Suppressor macrophage (primary cell): ENCODE measurements around the gene EBPL.
"Not testable (repeated sequence)": the region's sequence is repeated elsewhere in the genome, so short reads cannot be mapped to it uniquely, and the experiment has no call there.

Source experiments
- DNase-seq, 4 experiments: peaks; one replicate each; pipeline ENCODE4 v3.0.0-alpha.2; 2020 to 2022

EBPL gene

DNA sequence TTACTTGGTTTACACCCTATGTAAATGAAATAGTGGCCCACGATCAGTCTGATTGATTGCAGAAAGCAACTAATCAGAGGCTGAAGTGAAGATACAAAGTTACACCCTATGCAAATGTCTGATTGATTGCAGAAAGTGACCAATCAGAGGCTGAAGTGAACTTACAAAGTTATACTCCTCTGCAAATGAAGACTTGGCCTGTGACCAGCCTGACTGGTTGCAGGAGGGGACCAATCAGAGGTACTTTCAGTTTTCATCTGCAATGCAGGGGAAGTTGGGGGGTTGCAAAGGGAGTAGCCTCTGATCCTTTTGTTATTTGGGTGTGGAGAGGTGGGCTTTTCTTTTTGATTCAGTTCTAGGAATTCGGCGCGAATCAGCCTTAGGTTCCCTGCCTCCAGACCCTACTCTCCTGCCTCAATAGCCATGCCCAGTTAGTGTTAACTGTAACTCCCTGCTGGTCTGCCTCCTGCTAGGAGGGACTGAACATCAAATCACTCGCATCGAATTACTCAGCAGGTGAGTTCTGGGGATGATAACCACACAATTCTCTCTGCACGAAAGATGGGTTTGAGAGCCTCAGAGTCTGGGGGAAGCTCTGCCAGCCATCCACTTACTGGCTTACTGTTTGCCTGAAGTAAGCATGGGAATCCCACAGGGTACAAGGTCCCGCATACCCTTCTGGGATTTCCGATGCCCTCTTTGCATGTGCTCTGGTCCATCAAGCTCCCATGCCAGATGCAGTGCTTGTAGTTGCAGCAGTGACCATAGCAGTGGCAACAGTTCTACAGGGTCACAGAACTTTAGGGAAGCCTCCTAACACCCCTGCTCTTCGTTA is 55.5 kb downstream of the EBPL start:
- DNase-seq = peak; percentile 42 to 73 (median 54)

DNA sequence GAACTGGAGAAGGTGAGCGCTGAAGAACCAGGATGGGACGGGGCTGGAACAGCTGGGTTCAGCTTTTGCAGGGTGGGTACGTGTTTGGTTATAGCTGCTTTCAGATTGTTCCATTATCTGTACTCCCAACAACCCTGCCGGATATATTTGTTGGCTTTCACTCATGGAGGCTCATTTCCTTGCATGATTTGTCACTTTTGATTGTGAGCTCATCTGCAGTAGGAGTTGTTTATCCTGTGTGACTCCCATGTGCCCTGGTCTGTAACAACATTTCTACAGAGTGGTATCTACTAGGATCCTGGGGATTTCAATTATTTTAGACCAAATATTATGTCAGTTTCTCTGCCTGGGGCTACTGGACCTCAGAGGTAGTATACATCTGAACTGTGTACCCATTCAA is 57.6 kb downstream of the EBPL start:
- DNase-seq = peak in 3 of 4 experiments; percentile 23 to 48 (median 43)

DNA sequence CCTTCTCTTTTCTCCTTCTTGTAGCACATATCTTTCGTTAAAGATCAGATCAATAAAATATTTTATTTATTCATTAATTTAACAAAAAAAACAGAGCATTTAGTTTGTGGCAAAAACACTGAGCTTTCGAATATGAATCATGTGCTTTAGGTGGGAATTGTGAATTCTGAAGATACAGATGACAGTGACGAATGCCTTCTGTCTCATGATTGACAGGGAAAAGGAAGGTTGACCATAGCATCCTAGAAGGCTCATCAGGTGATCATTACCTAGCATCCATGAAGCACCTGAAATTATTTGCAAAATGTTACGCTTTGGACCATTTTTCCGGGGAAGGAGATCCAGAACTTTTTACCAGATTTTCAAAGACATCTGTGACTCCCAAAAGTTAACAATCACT is 59.1 kb downstream of the EBPL start:
- no peak for DNase-seq

DNA sequence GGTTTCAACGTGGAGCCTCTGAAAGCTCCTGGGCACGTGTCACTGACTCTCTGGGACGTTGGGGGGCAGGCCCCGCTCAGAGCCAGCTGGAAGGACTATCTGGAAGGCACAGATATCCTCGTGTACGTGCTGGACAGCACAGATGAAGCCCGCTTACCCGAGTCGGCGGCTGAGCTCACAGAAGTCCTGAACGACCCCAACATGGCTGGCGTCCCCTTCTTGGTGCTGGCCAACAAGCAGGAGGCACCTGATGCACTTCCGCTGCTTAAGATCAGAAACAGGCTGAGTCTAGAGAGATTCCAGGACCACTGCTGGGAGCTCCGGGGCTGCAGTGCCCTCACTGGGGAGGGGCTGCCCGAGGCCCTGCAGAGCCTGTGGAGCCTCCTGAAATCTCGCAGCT is 60.7 kb downstream of the EBPL start:
- no peak for DNase-seq

DNA sequence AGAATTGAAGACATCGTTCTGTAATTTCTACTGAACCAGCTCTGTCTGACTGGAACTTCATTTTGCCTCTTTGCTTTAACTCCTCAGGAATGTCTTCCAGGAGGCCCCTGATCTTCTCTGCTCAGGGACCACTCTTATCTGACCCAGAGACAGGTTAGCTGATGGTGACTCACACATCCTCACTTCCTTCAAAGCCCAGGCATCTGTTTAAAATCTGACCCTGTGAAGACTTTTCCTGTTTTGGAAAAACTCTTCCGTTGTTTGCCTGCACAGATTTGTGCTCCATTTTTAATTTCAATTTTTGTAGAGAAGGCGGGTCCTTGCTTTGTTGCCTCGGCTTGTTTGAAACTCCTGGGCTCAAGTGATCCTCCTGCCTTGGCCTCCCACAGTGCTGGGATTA is 61.3 kb downstream of the EBPL start:
- DNase-seq = no peak

DNA sequence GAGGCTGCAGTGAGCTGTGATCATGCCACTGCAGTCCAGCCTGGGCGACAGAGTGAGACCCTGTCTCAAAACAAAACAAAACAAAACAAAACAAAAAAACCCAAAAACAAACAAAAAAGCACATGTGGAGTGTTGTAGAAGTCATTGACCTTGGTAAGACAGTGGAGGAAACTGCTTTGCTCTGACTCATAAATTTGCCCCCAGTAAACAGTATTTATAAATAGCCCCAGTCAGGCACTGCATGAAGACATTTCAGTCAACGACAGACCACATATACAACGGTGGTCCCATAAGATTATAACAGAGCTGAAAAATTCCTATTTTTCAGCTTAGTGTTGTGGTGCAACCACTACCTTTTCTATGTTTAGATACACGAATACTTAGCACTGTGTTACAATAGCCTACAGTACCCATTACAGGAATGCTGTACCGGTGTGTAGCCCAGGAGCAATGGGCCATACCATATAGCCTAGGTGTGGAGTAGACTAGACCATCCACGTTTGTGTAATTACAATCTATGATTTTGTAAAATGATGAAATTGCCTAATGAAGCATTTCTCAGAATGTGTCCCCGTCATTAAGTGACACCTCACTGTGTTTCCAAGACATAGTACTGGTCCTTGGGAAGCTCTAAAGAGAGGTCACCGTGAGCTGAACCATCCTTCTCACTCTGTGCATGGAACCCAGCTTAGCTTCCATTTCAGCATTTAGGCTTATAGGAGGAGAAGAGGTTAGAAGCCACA is 61.9 kb downstream of the EBPL start:
- DNase-seq = peak in 1 of 4 experiments; percentile 42

DNA sequence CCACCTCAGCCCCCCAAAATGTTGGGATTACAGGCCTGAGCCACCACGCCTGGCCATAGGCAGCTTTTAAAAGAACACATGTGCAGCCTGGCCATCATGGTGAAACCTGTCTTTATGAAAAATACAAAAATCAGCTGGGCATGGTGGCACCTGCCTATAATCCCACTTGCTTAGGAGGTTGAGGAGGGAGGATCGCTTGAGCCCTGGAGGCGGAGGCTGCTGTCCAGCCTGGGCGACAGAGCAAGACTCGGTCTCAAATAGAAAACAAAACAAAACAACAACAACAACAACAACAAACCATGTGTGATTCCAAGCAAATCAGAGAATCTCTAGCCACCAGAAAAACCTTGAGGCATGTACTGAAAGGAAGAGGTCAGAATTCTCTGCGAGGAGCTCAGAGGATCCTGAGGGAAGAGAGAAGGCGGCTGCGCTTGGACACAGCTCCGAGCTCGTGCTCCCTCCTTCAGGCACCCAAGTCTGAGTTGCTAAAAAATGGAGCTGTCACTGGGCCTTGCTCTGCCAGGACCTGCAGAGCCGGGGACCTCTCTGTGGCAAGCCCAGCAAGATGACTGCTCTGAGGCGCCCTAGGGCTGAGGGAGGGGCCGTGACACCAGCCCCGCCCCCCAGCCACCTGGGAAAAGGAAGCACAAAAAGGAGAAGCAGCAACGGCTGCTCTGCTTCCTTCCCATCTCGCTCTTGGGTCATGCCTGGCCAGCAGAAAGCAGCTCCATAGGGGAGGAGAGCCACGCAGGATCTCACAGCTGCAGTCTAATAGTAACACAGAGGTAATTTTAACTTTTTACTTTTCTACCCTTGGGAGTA is 63.2 kb downstream of the EBPL start, which contains the start of gene ARL11:
TSS of gene ARL11 (plus strand) at position 677 of the 822 bp plus-strand sequence. CDS start 1,941 bp downstream, outside the sequence.
- DNase-seq = peak; percentile 88 to 95 (median 92)

DNA sequence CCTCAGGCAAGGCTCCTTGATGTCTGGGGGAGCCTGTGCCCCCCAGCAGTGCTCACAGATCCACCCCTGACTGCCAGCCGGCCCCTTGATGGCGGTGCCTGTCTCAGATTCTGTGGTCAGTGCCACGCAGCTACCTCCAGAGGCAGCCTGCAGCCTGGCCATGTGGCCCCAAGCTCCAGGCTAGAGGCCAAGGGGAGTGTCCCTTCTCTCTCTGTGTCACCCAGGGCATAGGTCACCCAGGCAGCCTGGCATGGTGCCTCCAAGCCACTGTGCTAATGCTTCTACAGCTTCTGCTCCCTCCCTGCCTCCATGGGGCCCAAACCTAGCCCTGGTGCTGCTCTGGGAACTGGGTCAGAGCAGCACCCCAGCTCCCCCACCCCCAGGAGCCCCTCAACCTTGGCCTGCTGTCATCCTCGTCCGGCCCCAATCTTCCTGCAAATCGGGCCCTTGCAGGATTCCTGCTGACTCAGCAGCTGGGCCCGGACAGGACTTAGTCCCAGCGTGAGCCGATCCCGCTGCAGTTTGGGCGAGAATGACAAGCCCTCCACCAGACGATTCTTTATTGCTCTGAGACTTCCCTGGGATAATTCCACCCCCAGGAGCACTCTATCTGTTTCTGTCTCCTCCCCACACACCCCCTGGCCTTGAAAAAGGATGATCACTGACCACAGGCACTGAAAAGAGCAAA is 65.8 kb downstream of the EBPL start:
- DNase-seq = peak; percentile 70 to 83 (median 76)

DNA sequence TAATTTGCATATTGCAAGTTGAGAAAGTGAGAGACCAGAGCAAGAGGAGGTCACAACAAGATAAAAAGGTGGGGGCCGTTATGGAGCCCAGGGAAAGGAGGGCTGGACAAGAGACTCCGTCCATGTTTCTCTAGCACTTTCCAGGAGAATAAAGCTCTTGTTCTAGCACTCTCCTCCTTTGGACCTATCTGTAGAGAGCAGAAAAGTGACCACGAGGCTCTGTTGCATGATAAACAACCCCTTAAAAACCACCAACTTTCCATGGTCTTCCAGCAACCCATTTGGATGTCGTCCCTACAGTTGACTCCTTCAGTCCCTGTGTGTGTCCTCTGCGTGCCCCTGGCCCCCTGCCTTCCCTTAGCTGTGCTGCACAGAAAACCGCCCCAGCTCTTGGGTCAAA is 67.1 kb downstream of the EBPL start:
- no peak for DNase-seq

DNA sequence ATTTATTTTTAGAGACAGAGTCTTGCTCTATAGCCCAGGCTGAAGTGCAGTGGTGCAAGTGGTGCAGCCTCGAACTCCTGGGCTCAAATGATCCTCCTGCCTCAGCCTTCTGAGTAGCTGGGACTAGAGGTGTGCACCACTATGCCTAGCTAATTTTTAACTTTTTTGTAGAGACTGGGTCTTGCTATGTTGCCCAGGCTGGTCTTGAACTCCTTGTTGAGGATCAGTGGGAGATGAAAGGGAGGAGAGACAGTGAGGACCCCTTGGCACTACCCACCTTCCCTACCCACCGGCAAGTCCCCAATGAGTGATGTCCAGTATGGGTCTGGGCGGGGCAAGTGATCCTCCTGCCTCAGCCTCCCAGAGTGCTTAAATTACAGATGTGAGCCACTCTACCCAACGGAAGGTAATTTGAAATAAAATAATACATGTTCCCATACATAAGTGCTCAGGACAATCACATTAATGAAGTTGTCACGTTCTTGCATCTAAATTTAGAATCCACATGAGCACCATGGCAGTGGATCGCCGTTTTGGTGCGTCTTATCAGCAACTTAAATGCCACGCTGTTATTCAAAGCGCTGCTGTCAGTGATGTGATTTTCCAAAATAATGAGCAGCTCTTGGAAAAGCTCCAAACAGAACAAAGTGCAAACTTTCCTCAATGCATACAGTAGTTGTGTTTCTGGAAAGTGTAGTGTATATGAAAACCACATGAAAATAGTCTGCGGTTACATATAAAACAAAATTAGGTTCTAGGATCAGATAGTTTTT is 68.9 kb downstream of the EBPL start:
- DNase-seq = no peak

DNA sequence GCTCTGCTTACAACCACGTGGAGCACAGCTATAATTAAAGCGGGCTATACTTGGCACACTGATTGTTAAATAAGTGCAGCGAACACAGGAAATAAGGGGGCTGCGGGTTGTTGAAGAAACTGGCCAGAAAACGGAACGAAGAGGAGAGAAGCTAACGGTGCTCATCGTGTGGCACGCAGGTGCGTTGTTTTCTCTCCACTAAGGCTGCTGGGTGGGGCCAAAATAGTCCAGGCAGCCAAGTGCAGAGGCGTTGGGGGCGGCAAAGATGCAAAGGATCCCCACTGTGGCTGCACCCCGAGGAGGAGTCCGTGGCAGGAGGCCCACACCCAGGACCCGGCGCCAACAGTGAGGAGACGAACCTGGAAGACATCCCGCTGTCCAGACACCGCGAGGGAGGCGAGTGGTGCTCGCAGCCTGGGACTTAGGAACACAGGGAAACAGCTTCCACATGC is 71.1 kb downstream of the EBPL start:
- no peak for DNase-seq

DNA sequence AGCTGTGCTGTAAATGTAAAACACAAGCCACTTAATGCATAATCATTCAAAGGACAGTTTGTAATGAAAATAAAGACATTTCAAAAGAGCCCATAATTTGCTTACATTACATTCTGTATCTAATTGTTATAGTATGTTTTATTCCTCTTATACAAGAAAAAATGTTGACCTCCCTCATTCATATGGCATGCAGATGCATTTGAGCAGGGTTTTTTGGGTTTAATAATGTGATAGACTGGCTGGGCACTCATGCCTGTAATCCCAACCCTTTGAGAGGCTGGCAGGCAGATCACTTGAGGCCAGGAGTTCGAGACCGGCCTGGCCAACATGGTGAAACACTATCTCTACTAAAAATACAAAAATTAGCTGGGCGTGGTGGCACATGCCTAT is 74.6 kb downstream of the EBPL start:
- no peak for DNase-seq

DNA sequence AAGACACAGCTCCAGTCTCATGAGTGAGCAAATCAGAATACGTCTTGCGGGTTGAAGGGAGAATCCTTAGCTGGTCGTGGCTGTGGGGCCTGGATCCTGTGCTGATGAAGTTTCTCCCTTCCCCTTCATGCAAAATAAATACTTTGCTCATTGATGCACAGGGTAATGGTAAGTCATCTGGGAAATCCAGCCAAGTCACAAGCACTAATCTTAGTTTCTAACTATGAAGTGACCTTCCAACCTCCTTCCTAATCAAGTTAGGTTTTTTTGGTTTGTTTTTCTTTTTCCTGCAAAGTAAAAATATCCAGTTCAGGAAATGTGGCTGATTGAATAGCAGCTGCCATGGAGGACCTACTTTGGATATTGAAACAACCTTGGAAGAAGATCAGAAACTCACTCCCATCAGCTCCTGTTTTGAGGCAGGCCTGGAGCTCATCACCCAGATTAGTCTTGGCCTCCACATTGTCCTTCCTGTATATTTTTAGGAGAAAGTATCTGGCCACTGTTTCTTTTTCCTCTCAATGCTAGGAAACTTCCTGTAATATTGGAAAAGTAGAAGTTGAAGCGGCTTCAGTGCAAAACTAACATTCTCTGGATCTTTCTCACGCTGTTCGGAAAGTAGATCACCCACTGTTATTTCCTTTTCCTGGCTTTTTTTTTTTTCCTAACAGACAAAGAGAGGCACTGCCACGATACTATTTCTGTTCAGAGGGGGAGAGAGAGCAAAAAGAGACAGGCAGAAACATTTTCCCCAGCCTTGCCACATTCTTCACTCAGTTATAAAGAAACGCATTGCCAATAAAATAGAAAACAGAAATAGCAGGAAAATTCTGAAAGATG is 75.2 kb downstream of the EBPL start:
- DNase-seq = peak in 1 of 4 experiments; percentile 23

DNA sequence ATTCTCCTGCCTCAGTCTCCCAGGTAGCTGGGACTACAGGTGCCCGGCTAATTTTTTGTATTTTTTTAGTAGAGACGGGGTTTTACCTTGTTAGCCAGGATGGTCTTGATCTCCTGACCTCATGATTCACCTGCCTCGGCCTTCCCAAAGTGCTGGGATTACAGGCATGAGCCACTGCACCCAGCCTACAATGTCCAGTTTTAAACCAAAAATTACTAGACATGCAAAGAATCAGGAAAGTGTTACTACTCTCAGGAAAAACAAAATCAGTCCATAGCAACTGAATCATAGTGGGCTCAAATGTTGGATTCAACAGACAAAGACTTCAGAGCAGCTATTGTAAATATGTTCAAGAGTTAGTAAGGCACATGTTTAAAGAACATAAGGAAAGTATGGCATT is 79.2 kb downstream of the EBPL start:
- DNase-seq = not testable (repeated sequence)
